Immature natural killer cell (primary cell): ENCODE data around the gene SAP25. TPM values are rescaled to one million over a fixed set of nuclear protein-coding genes. Genes with fewer than 3 reads are reported as not detected.

Experiments used
- DNase-seq, 3 donors: peaks; one replicate each; pipeline ENCODE4 v3.0.0; 2022; ENCODE audit warnings: mixed read lengths in 1 of 3
- H3K27ac Mint-ChIP-seq, 6 donors: one replicate each; pipeline ENCODE4 v1.8.0; 2020; ENCODE audit warnings: mixed read lengths in 6 of 6, mild to moderate bottlenecking in 5 of 6, inconsistent platforms in 4 of 6, moderate library complexity in 3 of 6
- H3K27me3 Mint-ChIP-seq, 3 donors: one replicate each; pipeline ENCODE4 v1.8.0; 2020 to 2021; ENCODE audit warnings: low read depth in 3 of 3, mild to moderate bottlenecking in 3 of 3, mixed read lengths in 3 of 3, moderate library complexity in 3 of 3, inconsistent platforms in 1 of 3
- H3K36me3 Mint-ChIP-seq, 3 donors: one replicate each; pipeline ENCODE4 v1.8.0; 2020; ENCODE audit warnings: mixed read lengths in 3 of 3, inconsistent platforms in 2 of 3, mild to moderate bottlenecking in 2 of 3
- H3K4me1 Mint-ChIP-seq, 2 donors: one replicate each; pipeline ENCODE4 v1.8.0; 2020; ENCODE audit warnings: inconsistent platforms in 2 of 2, mild to moderate bottlenecking in 2 of 2, mixed read lengths in 2 of 2, moderate library complexity in 1 of 2
- H3K4me3 Mint-ChIP-seq, 5 donors: one replicate each; pipeline ENCODE4 v1.8.0; 2020; ENCODE audit warnings: mild to moderate bottlenecking in 5 of 5, mixed read lengths in 5 of 5, inconsistent platforms in 3 of 5, moderate library complexity in 3 of 5
- H3K9me3 Mint-ChIP-seq, 6 donors: one replicate each; pipeline ENCODE4 v1.8.0; 2020; ENCODE audit warnings: mild to moderate bottlenecking in 6 of 6, mixed read lengths in 6 of 6, inconsistent platforms in 4 of 6, moderate library complexity in 3 of 6
- polyA plus RNA-seq, 3 donors: library from polyadenylated mRNA; unstranded; fragments of 300-500 nt; fragmentation: Illumina TruSeq; gene quantifications; one replicate each; pipeline ENCODE4 v1.2.3, GENCODE V29; 2021

Gene SAP25
- polyA plus RNA-seq, 3 donors from 2014 or later = not detected

DNA sequence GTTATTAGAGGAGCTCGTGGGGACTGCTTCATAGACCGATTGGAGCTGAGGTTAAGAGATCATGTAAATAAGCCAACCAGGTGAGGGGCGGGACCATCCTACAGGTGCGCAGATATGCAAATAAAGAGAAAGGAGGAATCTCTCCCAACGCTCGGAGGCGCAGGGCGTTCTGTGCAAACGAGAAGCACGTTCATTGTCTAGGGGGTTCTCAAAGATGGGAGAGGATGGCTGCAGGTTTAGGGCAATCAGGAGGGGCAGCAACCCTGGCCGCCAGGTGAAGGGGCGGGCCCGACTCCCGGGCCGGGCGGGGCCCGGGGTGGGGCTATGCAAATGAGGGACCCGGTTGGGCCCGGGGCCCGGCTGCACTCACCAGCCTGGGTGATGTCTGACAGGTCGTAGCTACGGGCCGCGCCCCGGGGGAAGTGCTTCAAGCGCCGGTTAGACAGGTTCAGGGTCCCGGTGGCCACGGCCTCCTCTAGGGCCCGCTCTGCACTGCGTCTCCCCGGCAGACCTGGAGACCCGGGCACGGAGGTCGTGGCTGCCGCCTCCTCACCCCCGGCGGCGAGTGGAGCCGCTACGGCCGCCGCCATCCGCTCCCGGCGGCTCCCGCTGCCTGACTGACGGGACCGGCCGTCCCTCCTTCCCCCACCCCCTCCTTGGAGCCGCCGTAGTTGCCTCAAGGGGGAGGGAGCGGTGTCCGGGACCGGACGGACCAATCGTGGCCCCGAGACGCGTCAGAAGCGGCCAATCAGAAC, 12.0 kb upstream of the SAP25 start, which contains the start of gene LRCH4:
Gene LRCH4, minus strand, starts transcription at position 619 of the 755 bp plus-strand sequence. Its CDS starts 29 bp downstream, at position 590.
- Mint-ChIP-seq H3K36me3 (peaks cover 0 to 5% (median 0%) of the 10 kb centered on the region in 3 donors), H3K4me3 (peak within 1 kb of the TSS; percentile 90 to 99 (median 98)), H3K27ac (peak within 1 kb of the TSS; percentile 91 to 98 (median 96)), H3K9me3 (no peaks in the 10 kb centered on the region), H3K4me1 (peaks cover 44 to 51% of the 10 kb centered on the region in 2 donors), H3K27me3 (peaks cover 13 to 27% (median 16%) of the 10 kb centered on the region in 3 donors)
- DNase-seq = peak in 2 of 3 donors; percentile 62 to 69

DNA sequence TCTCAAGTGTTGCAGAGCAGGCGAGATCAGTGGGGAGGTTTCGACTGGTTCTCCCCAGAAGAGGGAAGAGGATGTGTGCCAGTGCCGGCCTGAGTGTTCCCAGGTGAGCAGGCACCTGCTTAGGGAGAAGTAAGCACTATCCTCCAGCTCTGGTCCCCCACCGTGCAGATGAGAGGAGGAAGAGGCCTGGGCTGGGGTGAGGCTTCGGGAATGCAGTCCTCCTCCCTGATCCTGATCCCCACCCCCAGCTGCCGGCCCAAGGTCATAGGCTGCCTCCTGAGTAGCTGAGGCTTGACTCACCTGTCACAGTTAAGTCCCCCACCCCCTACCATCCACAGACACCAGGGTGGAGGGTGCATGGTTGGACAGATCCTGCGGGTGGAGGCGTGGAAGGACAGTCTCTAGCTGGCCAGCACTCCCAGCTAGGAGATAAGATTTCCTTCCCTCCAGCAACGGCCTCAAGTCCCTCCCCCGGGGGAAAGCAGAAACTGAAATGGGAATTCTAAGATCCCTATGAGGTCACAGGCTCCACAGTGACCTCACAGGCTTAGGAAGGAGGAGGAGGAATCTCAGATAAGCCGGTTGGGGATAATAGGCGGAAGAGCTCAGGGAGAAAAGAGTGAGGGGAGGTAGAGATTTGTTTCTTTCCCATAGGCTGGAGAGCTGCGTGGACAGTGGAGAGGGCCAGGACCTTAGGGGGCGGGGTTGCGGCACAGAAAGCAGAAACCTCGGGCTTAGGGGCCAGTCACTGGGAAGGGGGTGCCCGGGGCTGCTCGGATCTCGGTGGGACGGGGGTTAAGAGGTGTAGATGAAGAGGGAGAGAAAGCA, 11.2 kb upstream of the SAP25 start:
- peak overlapping the region; percentile 91 to 98 (median 96) for H3K27ac Mint-ChIP-seq
- peak overlapping the region; percentile 90 to 99 (median 98) for H3K4me3 Mint-ChIP-seq
- no peak for DNase-seq
- H3K4me1 Mint-ChIP-seq = peaks cover 44 to 51% of the 10 kb centered on the region in 2 donors
- peaks cover 13 to 26% (median 16%) of the 10 kb centered on the region in 3 donors for H3K27me3 Mint-ChIP-seq
- H3K36me3 Mint-ChIP-seq = peaks cover 0 to 5% (median 0%) of the 10 kb centered on the region in 3 donors
- no peaks in the 10 kb centered on the region for H3K9me3 Mint-ChIP-seq

DNA sequence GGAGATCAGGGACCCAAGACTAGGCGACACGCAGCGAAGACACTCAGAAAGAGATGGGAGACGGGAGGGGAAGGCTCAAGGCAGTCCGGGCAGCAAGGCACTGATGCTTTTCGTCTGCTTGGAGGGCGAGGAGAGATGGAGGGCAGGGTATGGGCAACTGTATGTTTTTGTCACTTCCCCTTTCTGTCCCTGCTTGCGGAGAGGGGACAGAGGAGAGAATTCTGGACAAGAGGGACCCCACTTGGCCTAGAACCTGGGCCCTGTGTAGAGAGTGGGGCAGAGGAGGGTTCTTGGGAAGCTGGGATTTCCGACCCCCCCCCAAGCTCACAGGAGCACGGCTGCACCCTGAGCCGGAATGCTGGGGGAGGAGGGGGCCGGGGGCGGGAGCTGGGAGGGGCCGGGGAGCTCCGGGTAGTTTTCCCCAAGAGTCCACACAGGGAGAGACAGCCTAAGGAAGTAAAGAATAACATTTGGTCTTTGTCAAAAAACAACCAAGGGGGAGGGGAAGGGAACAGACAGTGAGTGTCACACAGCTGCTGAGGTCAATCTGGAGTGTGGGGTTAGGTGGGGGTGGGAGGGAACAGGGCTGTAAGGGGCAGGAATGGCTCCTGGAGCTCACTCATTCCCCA, 10.5 kb upstream of the SAP25 start:
- no peak for DNase-seq
- Mint-ChIP-seq H3K36me3 (peaks cover 0 to 5% (median 0%) of the 10 kb centered on the region in 3 donors), H3K9me3 (no peaks in the 10 kb centered on the region), H3K27me3 (peaks cover 13 to 24% (median 16%) of the 10 kb centered on the region in 3 donors), H3K4me1 (peaks cover 44 to 51% of the 10 kb centered on the region in 2 donors), H3K27ac (peak overlapping the region; percentile 95 to 99 (median 97)), H3K4me3 (peak overlapping the region; percentile 90 to 99 (median 98))

GRCh38 chr7:100583132-100584053, 9.7 kb upstream of the SAP25 start:
- H3K4me1 Mint-ChIP-seq = peaks cover 41 to 47% of the 10 kb centered on the region in 2 donors
- peak overlapping the region; percentile 95 to 99 (median 97) for H3K27ac Mint-ChIP-seq
- H3K27me3 Mint-ChIP-seq = peaks cover 13 to 24% (median 16%) of the 10 kb centered on the region in 3 donors
- no peaks in the 10 kb centered on the region for H3K9me3 Mint-ChIP-seq
- peak; percentile 59 to 64 (median 60) for DNase-seq
- H3K36me3 Mint-ChIP-seq = peaks cover 0 to 5% (median 0%) of the 10 kb centered on the region in 3 donors
- H3K4me3 Mint-ChIP-seq = peak overlapping the region; percentile 90 to 99 (median 98)

DNA sequence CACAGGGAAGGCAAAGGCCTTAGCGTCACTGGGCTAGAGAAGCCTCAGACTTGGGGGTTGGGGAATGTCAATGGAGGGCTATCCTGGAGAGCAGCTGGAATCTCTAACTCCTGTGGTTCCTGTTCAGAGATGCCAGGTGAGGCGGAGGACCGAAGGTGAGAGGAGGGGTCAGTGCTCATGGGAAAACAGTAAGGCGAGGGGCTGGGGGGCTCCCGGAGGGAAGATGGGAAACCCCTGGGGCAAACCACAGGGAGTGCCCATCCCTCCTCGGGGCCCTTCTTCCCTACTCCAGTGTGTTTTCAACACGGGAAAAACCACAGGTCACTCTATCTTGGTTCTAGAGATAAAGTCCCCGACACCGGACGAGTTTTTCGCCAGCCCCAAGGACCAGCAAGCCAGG, 8.9 kb upstream of the SAP25 start:
- Mint-ChIP-seq H3K27ac (peak overlapping the region; percentile 95 to 99 (median 97)), H3K9me3 (no peaks in the 10 kb centered on the region), H3K4me1 (peaks cover 37 to 42% of the 10 kb centered on the region in 2 donors), H3K27me3 (peaks cover 13 to 24% (median 16%) of the 10 kb centered on the region in 3 donors), H3K36me3 (peaks cover 0 to 5% (median 0%) of the 10 kb centered on the region in 3 donors), H3K4me3 (peak overlapping the region; percentile 15 to 98 (median 90))
- no peak for DNase-seq

DNA sequence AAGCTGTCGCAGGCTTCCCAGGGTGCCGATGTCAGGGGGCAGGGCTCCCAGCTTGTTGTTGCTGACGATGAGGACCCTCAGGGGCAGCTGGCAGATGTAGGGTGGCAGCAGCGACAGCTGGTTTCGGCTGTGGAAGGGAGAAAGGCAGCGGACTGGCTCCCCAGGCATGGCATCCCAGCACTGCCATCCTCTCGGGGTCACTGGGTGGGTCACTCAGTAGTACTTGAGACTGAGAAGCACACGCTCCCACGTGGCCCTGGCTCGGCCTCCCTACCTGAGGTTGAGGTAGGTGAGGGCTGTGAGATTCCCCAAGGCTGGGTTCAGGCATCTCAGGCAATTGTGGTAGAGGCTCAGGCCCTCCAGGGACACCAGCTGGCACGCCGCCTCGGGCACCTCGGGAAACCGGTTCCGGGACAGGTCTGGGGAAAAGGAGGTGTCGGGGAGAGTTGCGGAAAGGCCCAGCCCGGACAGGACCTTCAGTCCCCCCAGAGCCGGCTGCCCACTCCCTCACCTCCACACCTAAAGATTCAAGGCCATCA, 8.4 kb upstream of the SAP25 start:
- H3K27ac Mint-ChIP-seq = peak overlapping the region; percentile 81 to 98 (median 96)
- peaks cover 0 to 5% (median 0%) of the 10 kb centered on the region in 3 donors for H3K36me3 Mint-ChIP-seq
- H3K27me3 Mint-ChIP-seq = peaks cover 13 to 24% (median 16%) of the 10 kb centered on the region in 3 donors
- no peaks in the 10 kb centered on the region for H3K9me3 Mint-ChIP-seq
- no peak for DNase-seq
- peak overlapping the region in 4 of 5 donors; percentile 15 to 73 (median 58) for H3K4me3 Mint-ChIP-seq
- peaks cover 37 to 42% of the 10 kb centered on the region in 2 donors for H3K4me1 Mint-ChIP-seq

GRCh38 chr7:100580466-100581283, 7.0 kb upstream of the SAP25 start:
- Mint-ChIP-seq H3K4me3 (no peak overlapping the region), H3K27ac (no peak overlapping the region), H3K36me3 (peaks cover 0 to 5% (median 0%) of the 10 kb centered on the region in 3 donors), H3K9me3 (no peaks in the 10 kb centered on the region), H3K4me1 (peaks cover 33 to 35% of the 10 kb centered on the region in 2 donors), H3K27me3 (peaks cover 8 to 20% (median 11%) of the 10 kb centered on the region in 3 donors)
- DNase-seq = no peak

DNA sequence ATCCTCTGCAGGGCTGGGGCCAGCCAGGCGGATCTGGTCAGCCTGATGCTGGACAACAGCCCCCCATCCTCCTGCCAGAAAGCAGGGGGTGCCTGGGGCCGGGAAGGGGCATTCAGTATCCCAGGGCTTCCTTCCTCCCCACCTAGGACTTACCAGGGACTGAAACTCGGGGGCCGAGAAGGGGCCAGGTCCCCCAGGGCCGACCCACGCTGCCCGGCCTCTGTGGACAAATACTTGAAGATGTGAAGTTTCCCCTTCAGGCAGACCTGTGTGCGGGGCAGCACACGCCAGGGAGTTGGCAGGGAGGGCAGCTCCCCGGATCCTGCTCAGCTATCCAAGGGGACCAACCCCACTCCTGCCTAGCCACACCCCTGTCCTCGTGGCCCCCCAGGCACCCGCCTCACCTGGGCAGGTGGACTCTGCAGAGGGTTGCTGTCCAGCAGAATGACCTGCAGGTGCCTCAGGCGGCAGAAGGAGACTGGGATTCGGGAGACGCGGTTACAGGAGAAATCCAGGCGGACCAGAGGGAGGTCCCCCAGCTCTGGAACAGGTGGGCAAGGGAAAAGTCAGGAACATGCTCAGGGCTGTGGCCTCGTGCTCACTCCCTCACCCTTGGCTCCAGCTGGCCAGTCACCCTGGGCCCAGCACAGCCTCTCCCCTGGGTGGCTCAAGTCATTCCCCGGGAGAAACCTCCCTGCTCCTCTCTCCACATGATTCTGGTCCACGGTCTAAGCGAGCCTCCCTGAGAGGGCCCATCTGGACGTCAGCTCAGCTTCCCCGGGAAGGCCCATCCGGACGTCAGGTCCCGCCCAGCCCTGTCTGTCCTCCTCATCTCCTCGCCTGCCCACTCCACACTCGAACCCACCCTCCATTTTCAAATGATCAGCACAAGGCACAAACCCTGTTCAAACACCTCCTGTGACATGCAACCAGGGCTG, 4.8 kb upstream of the SAP25 start:
- DNase-seq = no peak
- H3K36me3 Mint-ChIP-seq = no peaks in the 10 kb centered on the region
- peaks cover under 1 to 10% (median 3%) of the 10 kb centered on the region in 3 donors for H3K27me3 Mint-ChIP-seq
- H3K27ac Mint-ChIP-seq = no peak overlapping the region
- peaks cover 14% of the 10 kb centered on the region in 2 donors for H3K4me1 Mint-ChIP-seq
- H3K4me3 Mint-ChIP-seq = no peak overlapping the region
- no peaks in the 10 kb centered on the region for H3K9me3 Mint-ChIP-seq

GRCh38 chr7:100577507-100577906, 3.8 kb upstream of the SAP25 start:
- no peak for DNase-seq
- Mint-ChIP-seq H3K27me3 (peaks cover 0 to 8% (median 1%) of the 10 kb centered on the region in 3 donors), H3K27ac (no peak overlapping the region), H3K4me1 (peaks cover 4% of the 10 kb centered on the region in 2 donors), H3K36me3 (no peaks in the 10 kb centered on the region), H3K9me3 (no peaks in the 10 kb centered on the region), H3K4me3 (no peak overlapping the region)

DNA sequence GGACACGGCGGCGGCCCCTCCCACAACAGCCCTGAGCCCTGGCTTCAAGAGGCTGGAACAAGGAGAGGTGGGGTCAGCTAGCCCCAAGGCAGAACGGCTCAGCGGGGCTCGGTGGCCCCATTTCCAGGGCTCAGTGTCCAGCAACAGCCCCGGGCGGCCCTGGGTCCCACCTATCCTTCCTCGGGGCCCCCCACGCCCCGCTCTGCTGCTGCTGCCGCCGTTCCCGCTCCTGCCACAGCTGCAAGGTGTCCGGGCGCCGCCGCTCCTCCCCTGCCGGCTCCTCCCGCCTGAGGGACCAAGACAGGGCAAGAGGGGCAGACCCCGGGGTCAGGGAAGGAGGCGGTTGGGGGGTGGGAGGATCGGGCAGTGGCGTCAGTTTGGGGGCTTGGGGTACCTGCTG, 3.4 kb upstream of the SAP25 start:
- Mint-ChIP-seq H3K4me3 (no peak overlapping the region), H3K36me3 (peaks cover 0 to under 1% (median 0%) of the 10 kb centered on the region in 3 donors), H3K9me3 (no peaks in the 10 kb centered on the region), H3K4me1 (peaks cover 0 to under 1% of the 10 kb centered on the region in 2 donors), H3K27me3 (peaks cover 0 to 7% (median 1%) of the 10 kb centered on the region in 3 donors), H3K27ac (no peak overlapping the region)
- no peak for DNase-seq
